Measurements from ENCODE around the gene CD72.

GRCh38 chr9:35643046-35643445 is 24.8 kb upstream of the CD72 start:
- TF ChIP-seq EZH2 (IDR thresholded peaks at IDR 0.05; ENCODE audit: borderline replicate concordance, low read length): no peak
- TF ChIP-seq CTCF (conservative IDR thresholded peaks at IDR 0.05 in 1 of 2, IDR thresholded peaks at IDR 0.05 in 1 of 2; ENCODE audit: extremely low read depth in 1 of 2, insufficient read depth in 1 of 2, low read depth in 1 of 2, low read length in 2 of 2): no peak

All from mammary epithelial cell (primary cell).